ENCODE results near the gene PSAT1. TPM values are rescaled to one million over a fixed set of nuclear protein-coding genes. Genes with fewer than 3 reads are reported as not detected.

PSAT1 gene
- total RNA-seq, 4 donors from 2014 or later = 2.5 to 6.6 (median 4.3) TPM

GRCh38 chr9:78314953-78315870 lies 18.3 kb downstream of the PSAT1 start:
- H3K4me1 ChIP-seq = no peaks in the 10 kb centered on the region
- no peaks in the 10 kb centered on the region for H3K27me3 ChIP-seq
- H3K4me3 ChIP-seq = no peak overlapping the region
- no peak overlapping the region for H3K27ac ChIP-seq
- H3K36me3 ChIP-seq = peaks cover 0 to 28% of the 10 kb centered on the region in 2 donors
- 46% methylated on average over 6 of the region's 8 CpGs; no CpG with 5 or more reads in 1 of the 2 donors for WGBS, 2 donors (ENCODE audit: low coverage in 1 of 2)
- peak; percentile 13 for ATAC-seq
- TF ChIP-seq EP300 (IDR thresholded peaks at IDR 0.05) (no peak), POLR2A (IDR thresholded peaks at IDR 0.05) (no peak), POLR2AphosphoS5 (IDR thresholded peaks at IDR 0.05) (no peak)
- TF ChIP-seq, protein P1, sequence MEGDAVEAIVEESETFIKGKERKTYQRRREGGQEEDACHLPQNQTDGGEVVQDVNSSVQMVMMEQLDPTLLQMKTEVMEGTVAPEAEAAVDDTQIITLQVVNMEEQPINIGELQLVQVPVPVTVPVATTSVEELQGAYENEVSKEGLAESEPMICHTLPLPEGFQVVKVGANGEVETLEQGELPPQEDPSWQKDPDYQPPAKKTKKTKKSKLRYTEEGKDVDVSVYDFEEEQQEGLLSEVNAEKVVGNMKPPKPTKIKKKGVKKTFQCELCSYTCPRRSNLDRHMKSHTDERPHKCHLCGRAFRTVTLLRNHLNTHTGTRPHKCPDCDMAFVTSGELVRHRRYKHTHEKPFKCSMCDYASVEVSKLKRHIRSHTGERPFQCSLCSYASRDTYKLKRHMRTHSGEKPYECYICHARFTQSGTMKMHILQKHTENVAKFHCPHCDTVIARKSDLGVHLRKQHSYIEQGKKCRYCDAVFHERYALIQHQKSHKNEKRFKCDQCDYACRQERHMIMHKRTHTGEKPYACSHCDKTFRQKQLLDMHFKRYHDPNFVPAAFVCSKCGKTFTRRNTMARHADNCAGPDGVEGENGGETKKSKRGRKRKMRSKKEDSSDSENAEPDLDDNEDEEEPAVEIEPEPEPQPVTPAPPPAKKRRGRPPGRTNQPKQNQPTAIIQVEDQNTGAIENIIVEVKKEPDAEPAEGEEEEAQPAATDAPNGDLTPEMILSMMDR (IDR thresholded peaks at IDR 0.05) = no peak
- H3K9me3 ChIP-seq = no peaks in the 10 kb centered on the region

DNA sequence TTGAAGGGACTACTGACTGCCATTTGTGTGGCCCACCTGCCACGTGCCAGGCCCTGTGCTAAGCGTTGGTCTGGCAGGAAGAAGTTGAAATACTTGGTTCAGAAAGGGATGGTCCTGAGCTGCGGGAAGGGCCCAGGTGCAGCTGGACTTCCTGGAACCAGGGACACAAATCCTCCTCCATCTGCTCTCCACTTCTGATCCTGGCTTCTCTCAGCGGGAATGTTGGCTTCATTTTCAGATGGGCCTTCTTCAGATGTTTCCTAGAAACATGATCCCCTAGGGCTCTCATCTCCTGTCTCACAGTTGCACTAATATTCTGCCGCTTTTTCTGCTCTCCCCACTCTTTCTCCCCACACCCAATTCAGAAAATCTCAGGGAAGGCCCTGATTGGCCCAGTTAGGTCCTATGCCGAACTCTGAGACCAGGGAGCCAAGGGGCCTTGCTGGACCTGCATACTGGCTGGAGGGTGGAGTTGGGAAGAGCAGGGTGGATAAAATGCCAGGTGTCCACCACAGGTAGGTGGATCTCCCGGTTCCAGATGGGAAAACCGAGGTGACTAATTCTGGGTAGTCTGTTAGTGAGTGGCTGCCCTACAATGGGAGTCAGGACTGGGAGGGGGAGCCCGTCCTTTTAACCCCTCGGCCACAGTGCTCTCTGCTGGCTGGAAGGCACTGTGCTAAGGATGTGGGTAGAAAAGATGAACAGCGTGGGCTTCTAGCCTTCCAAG lies 19.4 kb downstream of the PSAT1 start:
- no peak for TF ChIP-seq EP300 (IDR thresholded peaks at IDR 0.05)
- no peak for TF ChIP-seq POLR2AphosphoS5 (IDR thresholded peaks at IDR 0.05)
- TF ChIP-seq, protein P1 (IDR thresholded peaks at IDR 0.05) = no peak
- no peak for TF ChIP-seq POLR2A (IDR thresholded peaks at IDR 0.05)
- ATAC-seq = no peak
- H3K4me1 ChIP-seq = no peaks in the 10 kb centered on the region
- no peak overlapping the region for H3K4me3 ChIP-seq
- no peak overlapping the region for H3K27ac ChIP-seq
- 91 to 100% methylated on average over 1 to 6 of the region's 11 CpGs for WGBS, 2 donors (ENCODE audit: low coverage in 1 of 2)
- H3K27me3 ChIP-seq = no peaks in the 10 kb centered on the region
- H3K36me3 ChIP-seq = peaks cover 0 to 31% of the 10 kb centered on the region in 2 donors
- H3K9me3 ChIP-seq = no peaks in the 10 kb centered on the region

GRCh38 chr9:78319197-78320029 lies 22.5 kb downstream of the PSAT1 start:
- no peaks in the 10 kb centered on the region for H3K9me3 ChIP-seq
- H3K4me1 ChIP-seq = no peaks in the 10 kb centered on the region
- ATAC-seq = no peak
- no peaks in the 10 kb centered on the region for H3K27me3 ChIP-seq
- no peak overlapping the region for H3K27ac ChIP-seq
- WGBS, 2 donors (ENCODE audit: low coverage in 1 of 2) = 78 to 96% methylated on average over 4 to 5 of the region's 6 CpGs
- TF ChIP-seq EP300 (IDR thresholded peaks at IDR 0.05) = no peak
- TF ChIP-seq POLR2AphosphoS5 (IDR thresholded peaks at IDR 0.05) = no peak
- TF ChIP-seq, protein P1 (IDR thresholded peaks at IDR 0.05) = no peak
- no peak for TF ChIP-seq POLR2A (IDR thresholded peaks at IDR 0.05)
- H3K4me3 ChIP-seq = no peak overlapping the region
- peaks cover 0 to 31% of the 10 kb centered on the region in 2 donors for H3K36me3 ChIP-seq

GRCh38 chr9:78320030-78320693 lies 23.2 kb downstream of the PSAT1 start:
- Histone ChIP-seq H3K36me3 (peaks cover 0 to 31% of the 10 kb centered on the region in 2 donors), H3K9me3 (no peaks in the 10 kb centered on the region), H3K4me1 (peaks cover 0 to 4% (median 2%) of the 10 kb centered on the region in 3 donors), H3K27ac (no peak overlapping the region), H3K27me3 (no peaks in the 10 kb centered on the region), H3K4me3 (no peak overlapping the region)
- TF ChIP-seq POLR2AphosphoS5 (IDR thresholded peaks at IDR 0.05) = no peak
- no peak for TF ChIP-seq POLR2A (IDR thresholded peaks at IDR 0.05)
- TF ChIP-seq EP300 (IDR thresholded peaks at IDR 0.05) = no peak
- TF ChIP-seq, protein P1 (IDR thresholded peaks at IDR 0.05) = no peak
- 87 to 97% methylated on average over 3 to 4 of the region's 4 CpGs for WGBS, 2 donors (ENCODE audit: low coverage in 1 of 2)
- no peak for ATAC-seq

Data from gastroesophageal sphincter (tissue), 4 donors.